ENCODE data around the gene TRAPPC6A.

DNA sequence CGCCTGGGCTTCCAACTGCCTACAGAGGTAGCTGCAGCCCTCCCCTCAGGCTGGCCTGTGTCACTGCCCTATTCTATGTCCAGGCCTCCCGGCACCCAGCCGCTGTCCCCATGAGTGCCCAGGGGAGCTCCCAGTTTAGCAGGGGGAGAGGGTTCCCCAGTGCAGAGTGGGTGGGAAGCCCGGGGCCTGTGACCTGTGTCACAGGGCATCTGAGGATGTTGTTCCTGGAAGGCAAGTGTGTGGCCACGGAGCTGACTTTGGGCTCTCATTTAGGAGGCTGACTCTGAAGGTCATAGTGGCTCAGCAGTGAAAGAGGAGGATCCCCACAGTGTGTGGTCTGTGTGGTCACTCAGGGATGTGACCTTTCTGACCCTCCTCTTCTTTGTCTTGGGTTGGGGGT is 59.9 kb downstream of the TRAPPC6A start:
- TF ChIP-seq, protein P1, sequence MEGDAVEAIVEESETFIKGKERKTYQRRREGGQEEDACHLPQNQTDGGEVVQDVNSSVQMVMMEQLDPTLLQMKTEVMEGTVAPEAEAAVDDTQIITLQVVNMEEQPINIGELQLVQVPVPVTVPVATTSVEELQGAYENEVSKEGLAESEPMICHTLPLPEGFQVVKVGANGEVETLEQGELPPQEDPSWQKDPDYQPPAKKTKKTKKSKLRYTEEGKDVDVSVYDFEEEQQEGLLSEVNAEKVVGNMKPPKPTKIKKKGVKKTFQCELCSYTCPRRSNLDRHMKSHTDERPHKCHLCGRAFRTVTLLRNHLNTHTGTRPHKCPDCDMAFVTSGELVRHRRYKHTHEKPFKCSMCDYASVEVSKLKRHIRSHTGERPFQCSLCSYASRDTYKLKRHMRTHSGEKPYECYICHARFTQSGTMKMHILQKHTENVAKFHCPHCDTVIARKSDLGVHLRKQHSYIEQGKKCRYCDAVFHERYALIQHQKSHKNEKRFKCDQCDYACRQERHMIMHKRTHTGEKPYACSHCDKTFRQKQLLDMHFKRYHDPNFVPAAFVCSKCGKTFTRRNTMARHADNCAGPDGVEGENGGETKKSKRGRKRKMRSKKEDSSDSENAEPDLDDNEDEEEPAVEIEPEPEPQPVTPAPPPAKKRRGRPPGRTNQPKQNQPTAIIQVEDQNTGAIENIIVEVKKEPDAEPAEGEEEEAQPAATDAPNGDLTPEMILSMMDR (IDR thresholded peaks at IDR 0.05): no peak
- no peak for TF ChIP-seq EZH2 (IDR thresholded peaks at IDR 0.05; ENCODE audit: borderline replicate concordance, insufficient read depth, low read depth, low read length, poor library complexity, severe bottlenecking)
